ENCODE data around the gene DCST1.

DNA sequence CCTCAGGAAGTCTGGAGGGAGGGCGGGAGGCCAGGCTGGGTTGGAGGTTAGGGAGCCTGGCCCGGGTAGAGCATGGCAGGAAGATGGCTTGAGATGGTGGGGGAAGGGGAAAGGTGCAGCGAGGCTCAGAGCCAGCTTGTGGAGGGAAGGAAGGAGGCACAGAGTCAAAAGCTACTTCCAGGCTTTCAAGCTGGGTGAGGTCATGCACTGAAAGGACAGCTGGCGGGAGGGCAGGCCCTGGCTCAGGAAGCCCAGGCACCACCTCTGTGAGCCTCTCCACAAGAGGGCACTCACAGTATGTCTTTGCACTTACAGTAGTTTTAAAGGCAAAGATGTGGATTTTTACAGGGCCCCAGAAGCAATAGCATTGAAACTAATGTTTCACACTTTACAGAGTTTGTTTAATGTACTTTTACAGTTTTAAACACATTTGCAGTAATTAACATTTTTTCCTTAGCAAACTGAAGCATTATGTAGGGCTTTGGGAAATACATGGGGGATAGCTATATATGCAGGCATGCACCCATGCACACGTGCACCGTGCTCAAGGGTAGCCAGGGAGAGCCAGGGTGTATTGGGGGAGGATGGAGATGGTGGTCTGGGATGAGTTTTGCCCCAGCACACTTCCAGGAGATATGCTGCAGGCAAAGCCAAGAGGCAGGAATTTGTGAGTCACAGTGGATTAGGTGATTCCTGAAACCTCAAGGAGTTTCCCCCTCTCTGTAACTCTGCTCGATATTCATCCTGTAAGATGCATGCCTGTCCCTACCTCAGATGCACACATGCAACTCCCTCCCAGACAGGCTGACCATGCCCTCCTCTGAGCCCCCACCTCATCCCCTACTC lies 11.4 kb downstream of the DCST1 start:
- TF ChIP-seq, protein P1, sequence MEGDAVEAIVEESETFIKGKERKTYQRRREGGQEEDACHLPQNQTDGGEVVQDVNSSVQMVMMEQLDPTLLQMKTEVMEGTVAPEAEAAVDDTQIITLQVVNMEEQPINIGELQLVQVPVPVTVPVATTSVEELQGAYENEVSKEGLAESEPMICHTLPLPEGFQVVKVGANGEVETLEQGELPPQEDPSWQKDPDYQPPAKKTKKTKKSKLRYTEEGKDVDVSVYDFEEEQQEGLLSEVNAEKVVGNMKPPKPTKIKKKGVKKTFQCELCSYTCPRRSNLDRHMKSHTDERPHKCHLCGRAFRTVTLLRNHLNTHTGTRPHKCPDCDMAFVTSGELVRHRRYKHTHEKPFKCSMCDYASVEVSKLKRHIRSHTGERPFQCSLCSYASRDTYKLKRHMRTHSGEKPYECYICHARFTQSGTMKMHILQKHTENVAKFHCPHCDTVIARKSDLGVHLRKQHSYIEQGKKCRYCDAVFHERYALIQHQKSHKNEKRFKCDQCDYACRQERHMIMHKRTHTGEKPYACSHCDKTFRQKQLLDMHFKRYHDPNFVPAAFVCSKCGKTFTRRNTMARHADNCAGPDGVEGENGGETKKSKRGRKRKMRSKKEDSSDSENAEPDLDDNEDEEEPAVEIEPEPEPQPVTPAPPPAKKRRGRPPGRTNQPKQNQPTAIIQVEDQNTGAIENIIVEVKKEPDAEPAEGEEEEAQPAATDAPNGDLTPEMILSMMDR (IDR thresholded peaks at IDR 0.05): peak; percentile 56 to 78 (median 67)
- TF ChIP-seq EP300 (IDR thresholded peaks at IDR 0.05): no peak

All from tibial nerve (tissue), 4 donors.